GM19468 (cell line): ENCODE data around the gene FCHO2.
"Not testable (repeated sequence)": the region's sequence is repeated elsewhere in the genome, so short reads cannot be mapped to it uniquely, and the experiment has no call there.

Source experiments
- ATAC-seq: cut with Tn5 transposase; IDR thresholded peaks from one replicate; pipeline ENCODE4 v1.9.1; 2021; ENCODE audit warnings: mild to moderate bottlenecking, moderate library complexity, moderate number of reproducible peaks; ENCODE audit not compliant: unreplicated experiment; ENCODE audit errors: extremely low read depth

Gene FCHO2, protein sequence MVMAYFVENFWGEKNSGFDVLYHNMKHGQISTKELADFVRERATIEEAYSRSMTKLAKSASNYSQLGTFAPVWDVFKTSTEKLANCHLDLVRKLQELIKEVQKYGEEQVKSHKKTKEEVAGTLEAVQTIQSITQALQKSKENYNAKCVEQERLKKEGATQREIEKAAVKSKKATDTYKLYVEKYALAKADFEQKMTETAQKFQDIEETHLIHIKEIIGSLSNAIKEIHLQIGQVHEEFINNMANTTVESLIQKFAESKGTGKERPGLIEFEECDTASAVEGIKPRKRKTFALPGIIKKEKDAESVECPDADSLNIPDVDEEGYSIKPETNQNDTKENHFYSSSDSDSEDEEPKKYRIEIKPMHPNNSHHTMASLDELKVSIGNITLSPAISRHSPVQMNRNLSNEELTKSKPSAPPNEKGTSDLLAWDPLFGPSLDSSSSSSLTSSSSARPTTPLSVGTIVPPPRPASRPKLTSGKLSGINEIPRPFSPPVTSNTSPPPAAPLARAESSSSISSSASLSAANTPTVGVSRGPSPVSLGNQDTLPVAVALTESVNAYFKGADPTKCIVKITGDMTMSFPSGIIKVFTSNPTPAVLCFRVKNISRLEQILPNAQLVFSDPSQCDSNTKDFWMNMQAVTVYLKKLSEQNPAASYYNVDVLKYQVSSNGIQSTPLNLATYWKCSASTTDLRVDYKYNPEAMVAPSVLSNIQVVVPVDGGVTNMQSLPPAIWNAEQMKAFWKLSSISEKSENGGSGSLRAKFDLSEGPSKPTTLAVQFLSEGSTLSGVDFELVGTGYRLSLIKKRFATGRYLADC

GRCh38 chr5:72955768-72956323 lies at the start of gene FCHO2:
TSS of gene FCHO2 (plus strand) at chr5:72956041. CDS start at chr5:72956097, 56 bp downstream.
- ATAC-seq: peak; percentile 64

GRCh38 chr5:72906806-72907205 lies 49.0 kb upstream of the FCHO2 start:
- ATAC-seq: no peak

DNA sequence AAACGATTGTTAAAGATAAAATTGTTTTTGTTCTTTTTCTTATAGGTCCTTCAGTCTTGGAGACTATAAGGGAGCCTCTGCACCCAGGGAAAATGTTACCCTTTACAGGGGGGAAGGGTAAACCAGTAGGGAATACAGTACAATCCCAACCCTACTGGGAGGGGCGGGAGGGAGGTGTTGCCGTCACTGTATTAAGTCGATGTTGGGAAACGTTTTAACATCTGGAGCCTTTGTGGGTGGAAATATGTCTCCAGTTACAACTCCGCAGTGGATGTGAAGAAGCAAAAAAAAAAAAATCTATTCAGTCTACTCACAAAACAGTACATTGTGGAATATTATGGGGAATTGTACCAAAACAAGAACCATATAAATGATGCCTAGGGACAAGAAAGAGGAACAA lies 47.2 kb upstream of the FCHO2 start:
- no peak for ATAC-seq

- ATAC-seq: no peak
Observed at GRCh38 chr5:72917371-72917776, 38.5 kb upstream of the FCHO2 start.

GRCh38 chr5:72920690-72921502 lies 34.9 kb upstream of the FCHO2 start:
- no peak for ATAC-seq

DNA sequence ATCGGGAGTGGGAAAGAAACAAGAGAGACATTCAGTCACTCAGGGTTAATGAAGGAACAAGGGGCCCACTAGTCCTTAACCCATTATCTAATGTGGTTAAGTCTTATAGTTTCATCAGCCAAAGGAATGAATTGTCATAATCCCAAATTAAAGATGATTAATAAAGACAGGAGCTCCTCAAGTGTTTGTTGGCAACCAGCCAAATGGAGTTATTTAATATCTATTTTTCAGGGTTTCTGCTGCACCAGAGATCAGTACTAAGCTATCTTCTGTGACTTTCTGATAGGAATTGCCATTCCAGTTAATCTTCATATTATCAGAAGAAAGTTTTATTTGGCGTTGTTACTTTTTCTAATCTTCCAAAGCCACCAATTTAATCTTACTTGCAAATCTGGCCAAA lies 34.0 kb upstream of the FCHO2 start:
- ATAC-seq: no peak

DNA sequence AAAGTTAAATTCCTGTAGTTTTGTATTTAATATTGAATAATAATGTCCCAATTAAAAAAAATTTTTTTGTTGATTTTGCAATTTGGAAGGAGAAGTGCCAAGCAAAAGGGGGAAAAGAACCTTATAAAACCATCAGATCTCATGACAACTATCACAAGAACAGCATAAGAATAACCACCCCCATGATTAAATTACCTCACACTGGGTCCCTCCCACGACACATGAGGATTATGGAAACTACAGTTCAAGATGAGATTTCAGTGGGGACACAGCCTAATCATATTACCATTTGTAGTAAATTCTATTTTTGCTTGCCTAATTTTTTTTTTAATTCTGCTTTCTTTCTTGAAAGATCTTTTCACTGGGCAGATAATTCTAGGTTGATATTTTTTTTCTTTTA lies 33.4 kb upstream of the FCHO2 start:
- ATAC-seq: no peak

GRCh38 chr5:72925336-72926010 lies 30.4 kb upstream of the FCHO2 start:
- ATAC-seq: no peak

- not testable (repeated sequence) for ATAC-seq
Observed at GRCh38 chr5:72932686-72933085, 23.2 kb upstream of the FCHO2 start.

- ATAC-seq: not testable (repeated sequence)
Observed at GRCh38 chr5:72934953-72935725, 20.7 kb upstream of the FCHO2 start.

DNA sequence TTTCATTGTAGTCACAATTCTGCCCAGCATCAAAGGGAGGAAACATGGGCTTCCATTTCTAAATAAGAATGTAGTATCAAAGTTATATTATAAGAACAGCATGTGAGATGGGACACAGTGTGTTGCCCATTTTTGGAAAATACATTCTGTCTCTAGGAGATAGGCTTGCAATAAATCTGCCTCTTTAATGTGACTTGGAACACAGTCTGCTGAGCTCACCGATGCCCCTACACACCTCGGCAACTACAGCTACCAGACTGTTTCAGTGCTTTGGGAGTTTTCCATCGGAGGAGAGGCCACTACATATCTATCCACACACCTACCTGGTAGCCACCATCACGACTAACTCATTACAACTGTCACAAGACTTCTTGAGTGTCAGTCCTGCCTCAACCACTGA lies 18.9 kb upstream of the FCHO2 start:
- ATAC-seq: no peak

DNA sequence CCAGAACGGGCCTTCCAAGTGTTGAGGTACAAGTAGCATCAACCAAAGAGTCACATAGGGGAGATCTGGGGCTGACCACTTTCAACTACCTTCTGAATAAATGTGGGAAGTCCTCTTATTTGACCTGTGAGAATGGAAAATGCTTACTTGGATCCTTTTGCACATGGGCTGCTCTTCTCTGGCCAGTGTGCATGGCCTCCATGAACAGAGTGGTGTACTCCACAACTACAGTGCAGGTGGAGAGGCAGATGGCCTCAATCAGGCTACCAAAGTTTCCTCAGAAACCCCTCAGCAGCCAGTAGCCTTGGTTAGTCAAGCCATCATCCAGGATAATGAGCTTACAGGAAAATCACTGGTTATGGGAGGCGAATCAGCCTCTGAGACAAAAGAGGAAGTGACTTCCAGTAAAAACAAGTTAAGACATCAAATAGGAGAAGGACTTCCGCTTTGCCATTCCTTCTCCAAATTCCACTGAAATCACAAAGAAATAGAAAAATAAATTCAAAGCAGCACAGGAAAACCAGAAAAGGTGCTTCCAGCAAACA lies 18.3 kb upstream of the FCHO2 start:
- no peak for ATAC-seq

- ATAC-seq: no peak
Observed at GRCh38 chr5:72938206-72938605, 17.6 kb upstream of the FCHO2 start.

DNA sequence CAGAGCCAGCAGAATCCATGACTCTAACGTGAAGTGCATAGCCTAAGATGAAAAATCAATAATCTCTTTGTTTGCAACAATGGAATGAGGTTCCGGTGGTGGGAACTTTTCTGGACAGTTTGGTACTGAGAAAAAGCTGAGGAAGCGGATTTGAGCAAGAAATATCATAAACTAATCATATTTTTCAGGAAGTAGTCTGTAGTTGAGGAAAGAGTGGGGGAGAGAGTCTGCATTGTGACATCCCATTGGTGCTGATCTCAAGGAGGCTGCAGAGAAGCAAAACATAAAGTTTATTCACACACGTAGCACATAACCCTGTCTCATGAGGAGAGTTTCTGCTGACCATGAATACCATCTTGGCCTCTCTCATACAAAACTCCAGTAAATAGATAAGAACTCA lies 15.8 kb upstream of the FCHO2 start:
- ATAC-seq: no peak

DNA sequence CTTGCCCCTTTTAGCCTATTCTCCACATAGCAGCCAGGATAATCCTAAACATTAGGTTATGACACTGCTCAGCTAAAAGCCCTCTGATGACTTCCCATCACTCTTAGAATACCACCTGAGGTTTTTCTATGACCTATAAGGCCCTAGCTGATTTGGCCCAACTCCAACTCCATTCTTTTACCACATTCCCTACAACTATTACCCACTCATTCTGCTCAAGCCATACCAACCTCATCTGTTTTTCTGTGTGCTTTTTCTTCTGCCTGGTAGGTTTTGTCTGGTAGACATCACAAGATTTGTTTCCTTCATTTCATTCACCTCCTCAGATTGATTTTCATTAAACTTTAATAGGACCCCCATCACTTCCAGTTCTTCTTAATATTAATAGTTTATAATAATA lies 12.5 kb upstream of the FCHO2 start:
- ATAC-seq: no peak

DNA sequence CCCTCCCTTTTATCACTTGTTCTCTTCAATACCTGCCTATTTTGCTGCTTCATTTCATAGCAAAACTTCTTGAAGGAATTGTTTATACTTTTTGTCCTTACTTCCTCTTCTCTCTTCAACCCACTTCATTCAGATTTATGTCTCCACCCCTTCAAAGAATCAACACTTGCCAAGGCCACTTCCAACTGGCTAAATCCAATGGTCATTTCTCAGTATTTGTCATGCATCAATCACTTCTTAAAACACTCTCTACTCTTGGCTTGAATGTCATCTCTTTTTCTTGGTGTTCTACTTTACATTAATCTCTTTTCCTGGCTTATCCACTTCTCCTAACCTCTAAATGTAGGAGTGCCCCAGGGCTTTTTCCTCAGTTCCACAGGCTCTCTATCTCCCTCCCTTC lies 8.3 kb upstream of the FCHO2 start:
- no peak for ATAC-seq

GRCh38 chr5:72949481-72949880 lies 6.4 kb upstream of the FCHO2 start:
- ATAC-seq: no peak

- ATAC-seq: no peak
Observed at GRCh38 chr5:72951671-72952468, 4.0 kb upstream of the FCHO2 start.
